ENCODE measurements around the gene RABGAP1L. TPM values are rescaled to one million over a fixed set of nuclear protein-coding genes. Genes with fewer than 3 reads are reported as not detected.
A peak's percentile ranks its signal among the peaks of the same experiment; 100 is the strongest.

The RABGAP1L gene
- total RNA-seq, 1 donor from 2014 or later: 69.2 TPM

- no peaks in the 10 kb centered on the region for H3K27me3 ChIP-seq (ENCODE audit: low read depth)
- intact Hi-C loops (cut with micrococcal nuclease): no loop called here
Measured at GRCh38 chr1:174976436-174977108, 817.3 kb downstream of the RABGAP1L start.

GRCh38 chr1:174982971-174983689, 823.8 kb downstream of the RABGAP1L start:
- no peak for DNase-seq
- Histone ChIP-seq H3K27ac (replicated peaks) (no peak overlapping the region), H3K4me1 (no peaks in the 10 kb centered on the region), H3K4me3 (no peak overlapping the region), H3K9me3 (replicated peaks) (no peaks in the 10 kb centered on the region), H3K27me3 (ENCODE audit: low read depth) (no peaks in the 10 kb centered on the region), H3K36me3 (peaks cover 35% of the 10 kb centered on the region)
- intact Hi-C loops (cut with micrococcal nuclease): loop anchor here (5.0 kb wide), 1 partner anchor 211 kb away; no protein-coding TSS in a partner anchor
- TF ChIP-seq CTCF (IDR thresholded peaks at IDR 0.05; ENCODE audit: borderline replicate concordance): peak; percentile 76

More at GRCh38 chr1:174976436-174977108, 817.3 kb downstream of the RABGAP1L start:
- no peaks in the 10 kb centered on the region for H3K9me3 ChIP-seq (replicated peaks)
- TF ChIP-seq CTCF (IDR thresholded peaks at IDR 0.05; ENCODE audit: borderline replicate concordance): no peak
- peaks cover 26% of the 10 kb centered on the region for H3K36me3 ChIP-seq
- H3K27ac ChIP-seq (replicated peaks): peak overlapping the region; percentile 54
- peaks cover 29% of the 10 kb centered on the region for H3K4me1 ChIP-seq
- H3K4me3 ChIP-seq: no peak overlapping the region
- no peak for DNase-seq

GRCh38 chr1:174984952-174985351, 825.6 kb downstream of the RABGAP1L start:
- Histone ChIP-seq H3K36me3 (peaks cover 20% of the 10 kb centered on the region), H3K4me1 (peaks cover 9% of the 10 kb centered on the region), H3K27me3 (ENCODE audit: low read depth) (no peaks in the 10 kb centered on the region), H3K27ac (replicated peaks) (no peak overlapping the region), H3K9me3 (replicated peaks) (no peaks in the 10 kb centered on the region), H3K4me3 (no peak overlapping the region)
- no peak for DNase-seq
- intact Hi-C loops (cut with micrococcal nuclease): loop anchor here (5.0 kb wide), 1 partner anchor 213 kb away; no protein-coding TSS in a partner anchor
- no peak for TF ChIP-seq CTCF (IDR thresholded peaks at IDR 0.05; ENCODE audit: borderline replicate concordance)

- Histone ChIP-seq H3K36me3 (no peaks in the 10 kb centered on the region), H3K27ac (replicated peaks) (no peak overlapping the region), H3K9me3 (replicated peaks) (no peaks in the 10 kb centered on the region), H3K4me3 (no peak overlapping the region), H3K4me1 (peaks cover 17% of the 10 kb centered on the region), H3K27me3 (ENCODE audit: low read depth) (no peaks in the 10 kb centered on the region)
- intact Hi-C loops (cut with micrococcal nuclease): no loop called here
- TF ChIP-seq CTCF (IDR thresholded peaks at IDR 0.05; ENCODE audit: borderline replicate concordance): no peak
- DNase-seq: no peak
Measured at GRCh38 chr1:174988539-174988938, 829.2 kb downstream of the RABGAP1L start.

GRCh38 chr1:174988986-174989385, 829.7 kb downstream of the RABGAP1L start:
- DNase-seq: no peak
- H3K9me3 ChIP-seq (replicated peaks): no peaks in the 10 kb centered on the region
- no peaks in the 10 kb centered on the region for H3K27me3 ChIP-seq (ENCODE audit: low read depth)
- intact Hi-C loops (cut with micrococcal nuclease): no loop called here
- peak overlapping the region; percentile 80 for H3K27ac ChIP-seq (replicated peaks)
- no peak overlapping the region for H3K4me3 ChIP-seq
- H3K36me3 ChIP-seq: no peaks in the 10 kb centered on the region
- no peak for TF ChIP-seq CTCF (IDR thresholded peaks at IDR 0.05; ENCODE audit: borderline replicate concordance)
- H3K4me1 ChIP-seq: peaks cover 17% of the 10 kb centered on the region
